CD14-positive monocyte (primary cell): ENCODE results near the gene PHC2. TPM values are rescaled to one million over a fixed set of nuclear protein-coding genes. Genes with fewer than 3 reads are reported as not detected.

ENCODE experiments used
- DNase-seq, 3 donors: peaks; one replicate each; pipeline ENCODE4 v3.0.0-alpha.2; 2011 to 2022
- H2AFZ ChIP-seq: 2 replicates; pipeline ENCODE4 v1.6.0; 2012; ENCODE audit warnings: mild to moderate bottlenecking, low read depth, low read length, inconsistent platforms; ENCODE audit not compliant: insufficient read depth, poor library complexity, severe bottlenecking
- H3K27ac ChIP-seq, 2 donors: 1 replicate in 1 of 2; 2 replicates in 1 of 2; pipeline ENCODE4 v1.5.1; 2012 to 2013; ENCODE audit warnings: low read length in 2 of 2, control low read depth in 1 of 2, inconsistent platforms in 1 of 2, low read depth in 1 of 2, mild to moderate bottlenecking in 1 of 2
- H3K27me3 ChIP-seq, 2 donors: one replicate each; pipeline versions ENCODE4 v1.6.0 to v1.6.1; 2011 to 2013; ENCODE audit warnings: low read length in 2 of 2; ENCODE audit not compliant: control insufficient read depth in 2 of 2, insufficient read depth in 2 of 2
- H3K36me3 ChIP-seq, 2 donors: replicated peaks in 1 of 2; 1 replicate in 1 of 2; 2 replicates in 1 of 2; pipeline versions ENCODE4 v1.5.1 to v1.6.1; 2012 to 2013; ENCODE audit warnings: low read length in 2 of 2, control low read depth in 1 of 2, inconsistent platforms in 1 of 2, mild to moderate bottlenecking in 1 of 2; ENCODE audit not compliant: insufficient read depth in 2 of 2, control insufficient read depth in 1 of 2
- H3K4me1 ChIP-seq, 2 donors: 1 replicate in 1 of 2; 2 replicates in 1 of 2; pipeline versions ENCODE4 v1.5.1 to v1.6.1; 2012 to 2013; ENCODE audit warnings: low read length in 2 of 2, control low read depth in 1 of 2, inconsistent platforms in 1 of 2, mild to moderate bottlenecking in 1 of 2, moderate library complexity in 1 of 2; ENCODE audit not compliant: insufficient read depth in 2 of 2, control insufficient read depth in 1 of 2
- H3K4me2 ChIP-seq: replicated peaks from 2 replicates; pipeline ENCODE3; 2012; ENCODE audit warnings: low read length, moderate library complexity, mild to moderate bottlenecking; ENCODE audit not compliant: poor library complexity, severe bottlenecking; ENCODE audit errors: extremely low read depth
- H3K4me3 ChIP-seq, 3 experiments: fragments of 200-600 bp in 1 of 3; sonication (generic) in 1 of 3; replicated peaks in 1 of 3; 1 replicate in 2 of 3; 2 replicates in 1 of 3; pipeline ENCODE4 v1.5.1; 2011 to 2013; ENCODE audit warnings: low read length in 3 of 3, mild to moderate bottlenecking in 3 of 3, control low read depth in 2 of 3, low read depth in 2 of 3, inconsistent platforms in 1 of 3, moderate library complexity in 1 of 3
- H3K79me2 ChIP-seq: 2 replicates; pipeline ENCODE4 v1.6.0; 2012; ENCODE audit warnings: mild to moderate bottlenecking, control low read depth, inconsistent platforms, low read length, moderate library complexity; ENCODE audit not compliant: insufficient read depth
- H3K9ac ChIP-seq: 2 replicates; pipeline ENCODE4 v1.6.0; 2017; ENCODE audit warnings: low read length, mild to moderate bottlenecking; ENCODE audit not compliant: insufficient read depth, poor library complexity, severe bottlenecking
- H3K9me3 ChIP-seq, 2 donors: replicated peaks in 1 of 2; 1 replicate in 1 of 2; 2 replicates in 1 of 2; pipeline versions ENCODE4 v1.5.1 to v1.6.1; 2012 to 2013; ENCODE audit warnings: low read length in 2 of 2, control low read depth in 1 of 2; ENCODE audit not compliant: control insufficient read depth in 1 of 2, insufficient read depth in 1 of 2
- H4K20me1 ChIP-seq: 2 replicates; pipeline ENCODE4 v1.6.0; 2012; ENCODE audit warnings: mild to moderate bottlenecking, low read length, control low read depth, moderate library complexity; ENCODE audit not compliant: insufficient read depth
- H3K27ac Mint-ChIP-seq, 7 donors: one replicate each; pipeline ENCODE4 v1.8.0; 2020; ENCODE audit warnings: mild to moderate bottlenecking in 7 of 7, mixed read lengths in 7 of 7, moderate library complexity in 6 of 7, inconsistent platforms in 2 of 7
- H3K27me3 Mint-ChIP-seq, 3 donors: one replicate each; pipeline ENCODE4 v1.8.0; 2021 to 2022; ENCODE audit warnings: low read depth in 3 of 3, mild to moderate bottlenecking in 3 of 3, mixed read lengths in 3 of 3, moderate library complexity in 3 of 3, inconsistent platforms in 1 of 3
- H3K36me3 Mint-ChIP-seq, 2 donors: one replicate each; pipeline ENCODE4 v1.8.0; 2020; ENCODE audit warnings: mixed read lengths in 2 of 2, inconsistent platforms in 1 of 2, mild to moderate bottlenecking in 1 of 2
- H3K4me1 Mint-ChIP-seq: one replicate; pipeline ENCODE4 v1.8.0; 2020; ENCODE audit warnings: mild to moderate bottlenecking, mixed read lengths
- H3K4me3 Mint-ChIP-seq, 2 donors: one replicate each; pipeline ENCODE4 v1.8.0; 2020; ENCODE audit warnings: mild to moderate bottlenecking in 2 of 2, mixed read lengths in 2 of 2, moderate library complexity in 1 of 2
- H3K9me3 Mint-ChIP-seq, 7 donors: one replicate each; pipeline ENCODE4 v1.8.0; 2020 to 2022; ENCODE audit warnings: mixed read lengths in 7 of 7, mild to moderate bottlenecking in 6 of 7, moderate library complexity in 6 of 7, inconsistent platforms in 2 of 7
- WGBS: methylation state at CpG from one replicate; pipeline ENCODE4 v1.1.5; 2013; ENCODE audit warnings: missing lambda C conversion rate; ENCODE audit not compliant: insufficient coverage; 5-methylcytosine and 5-hydroxymethylcytosine counted together
- intact Hi-C, 2 donors: fragments of 100-400 bp; cut with micrococcal nuclease; formaldehyde crosslinking; loops; one replicate each; pipeline versions ENCODE4 v1.15.0 to v1.15.1; 2023
- polyA plus RNA-seq, 3 donors: library from polyadenylated mRNA; depleted of rRNA in 1 of 3; unstranded in 2 of 3; stranded (reverse) in 1 of 3; fragments of 300-500 nt in 2 of 3; fragments of >200 nt in 1 of 3; fragmentation: Illumina TruSeq in 2 of 3; gene quantifications; 1 replicate in 2 of 3; 2 replicates in 1 of 3; pipeline ENCODE4 v1.2.3, GENCODE V29; 2012 to 2021
- TF ChIP-seq, protein P1 (sequence below): fragments of 200-600 bp; IDR thresholded peaks from one replicate; pipeline ENCODE4 v1.8.0; 2022; ENCODE audit warnings: antibody characterized with exemption, mild to moderate bottlenecking

Gene PHC2
- polyA plus RNA-seq, 3 donors: 18.9 to 85.3 (median 53.1) TPM

DNA sequence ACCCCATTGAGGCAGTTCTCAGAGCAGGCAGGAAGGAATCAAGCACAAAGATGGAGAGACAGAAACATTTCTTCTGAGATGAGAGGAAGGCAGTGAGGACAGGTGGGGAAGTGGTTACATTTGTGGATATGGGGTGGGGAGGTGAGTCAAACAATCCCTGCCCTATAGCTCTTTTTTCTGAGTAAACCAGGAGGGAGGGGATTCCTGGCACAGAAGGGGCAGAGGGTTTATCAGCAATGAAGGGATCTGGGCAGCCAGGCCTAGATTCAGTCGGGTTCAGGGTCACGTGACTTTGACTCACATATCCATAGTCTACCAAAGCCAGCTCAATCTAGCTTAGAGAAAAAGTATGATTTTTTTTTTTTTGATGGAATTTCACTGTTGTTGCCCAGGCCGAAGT is 15.7 kb upstream of the PHC2 start:
- no peaks in the 10 kb centered on the region for H3K36me3 Mint-ChIP-seq
- Histone ChIP-seq H3K4me3 (no peak overlapping the region), H3K79me2 (no peaks in the 10 kb centered on the region), H2AFZ (no peak overlapping the region), H3K4me2 (no peak overlapping the region), H3K4me1 (peaks cover under 1 to 2% of the 10 kb centered on the region in 2 donors), H3K9ac (no peak overlapping the region), H3K27ac (no peak overlapping the region), H3K36me3 (no peaks in the 10 kb centered on the region), H3K27me3 (no peaks in the 10 kb centered on the region), H3K9me3 (no peaks in the 10 kb centered on the region), H4K20me1 (no peaks in the 10 kb centered on the region)
- WGBS: no CpG with 5 or more reads among the region's 3 CpGs
- H3K27ac Mint-ChIP-seq: no peak overlapping the region
- H3K9me3 Mint-ChIP-seq: peaks cover 0 to 3% (median 0%) of the 10 kb centered on the region in 7 donors
- H3K4me3 Mint-ChIP-seq: no peak overlapping the region
- intact Hi-C loops: no loop called here
- H3K27me3 Mint-ChIP-seq: peaks cover 4 to 11% (median 9%) of the 10 kb centered on the region in 3 donors
- H3K4me1 Mint-ChIP-seq: peaks cover 10% of the 10 kb centered on the region
- TF ChIP-seq, protein P1, sequence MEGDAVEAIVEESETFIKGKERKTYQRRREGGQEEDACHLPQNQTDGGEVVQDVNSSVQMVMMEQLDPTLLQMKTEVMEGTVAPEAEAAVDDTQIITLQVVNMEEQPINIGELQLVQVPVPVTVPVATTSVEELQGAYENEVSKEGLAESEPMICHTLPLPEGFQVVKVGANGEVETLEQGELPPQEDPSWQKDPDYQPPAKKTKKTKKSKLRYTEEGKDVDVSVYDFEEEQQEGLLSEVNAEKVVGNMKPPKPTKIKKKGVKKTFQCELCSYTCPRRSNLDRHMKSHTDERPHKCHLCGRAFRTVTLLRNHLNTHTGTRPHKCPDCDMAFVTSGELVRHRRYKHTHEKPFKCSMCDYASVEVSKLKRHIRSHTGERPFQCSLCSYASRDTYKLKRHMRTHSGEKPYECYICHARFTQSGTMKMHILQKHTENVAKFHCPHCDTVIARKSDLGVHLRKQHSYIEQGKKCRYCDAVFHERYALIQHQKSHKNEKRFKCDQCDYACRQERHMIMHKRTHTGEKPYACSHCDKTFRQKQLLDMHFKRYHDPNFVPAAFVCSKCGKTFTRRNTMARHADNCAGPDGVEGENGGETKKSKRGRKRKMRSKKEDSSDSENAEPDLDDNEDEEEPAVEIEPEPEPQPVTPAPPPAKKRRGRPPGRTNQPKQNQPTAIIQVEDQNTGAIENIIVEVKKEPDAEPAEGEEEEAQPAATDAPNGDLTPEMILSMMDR: no peak
- no peak for DNase-seq

DNA sequence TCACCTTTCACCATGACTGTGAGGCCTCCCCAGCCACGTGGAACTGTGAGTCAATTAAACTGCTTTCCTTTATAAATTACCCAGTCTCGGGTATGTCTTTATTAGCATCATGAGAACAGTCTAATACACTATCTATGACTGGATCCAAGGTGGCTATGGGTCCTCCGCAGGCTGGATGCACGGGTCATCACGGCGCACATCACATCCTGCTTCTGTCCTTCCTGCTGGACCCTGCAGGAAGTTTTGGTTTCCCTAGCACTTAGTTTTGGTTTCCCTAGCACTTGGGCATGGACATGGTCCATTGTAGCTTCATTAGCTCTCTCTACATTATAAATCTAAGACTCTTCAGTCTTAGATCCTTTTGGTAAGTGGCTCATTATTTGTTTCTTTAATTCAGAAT is 14.2 kb upstream of the PHC2 start:
- intact Hi-C loops: no loop called here
- Mint-ChIP-seq H3K36me3 (no peaks in the 10 kb centered on the region), H3K27ac (no peak overlapping the region), H3K4me3 (no peak overlapping the region), H3K27me3 (peaks cover 3 to 13% (median 5%) of the 10 kb centered on the region in 3 donors), H3K4me1 (peaks cover 23% of the 10 kb centered on the region), H3K9me3 (peaks cover 0 to 3% (median 0%) of the 10 kb centered on the region in 7 donors)
- Histone ChIP-seq H2AFZ (no peak overlapping the region), H3K4me3 (no peak overlapping the region), H3K27ac (no peak overlapping the region), H3K27me3 (no peaks in the 10 kb centered on the region), H3K4me2 (no peak overlapping the region), H4K20me1 (no peaks in the 10 kb centered on the region), H3K4me1 (peaks cover 11 to 13% of the 10 kb centered on the region in 2 donors), H3K79me2 (no peaks in the 10 kb centered on the region), H3K9me3 (no peaks in the 10 kb centered on the region), H3K9ac (no peak overlapping the region), H3K36me3 (no peaks in the 10 kb centered on the region)
- 66% methylated on average over 4 of the region's 6 CpGs for WGBS
- no peak for DNase-seq
- TF ChIP-seq, protein P1: no peak
